NCI-H446 (cell line): ENCODE data around the gene KMT2E.

ENCODE experiments used
- DNase-seq, 2 experiments: peaks; one replicate each; lab custom pipeline; 2025; lab: John Stamatoyannopoulos, UW

The KMT2E gene

DNA sequence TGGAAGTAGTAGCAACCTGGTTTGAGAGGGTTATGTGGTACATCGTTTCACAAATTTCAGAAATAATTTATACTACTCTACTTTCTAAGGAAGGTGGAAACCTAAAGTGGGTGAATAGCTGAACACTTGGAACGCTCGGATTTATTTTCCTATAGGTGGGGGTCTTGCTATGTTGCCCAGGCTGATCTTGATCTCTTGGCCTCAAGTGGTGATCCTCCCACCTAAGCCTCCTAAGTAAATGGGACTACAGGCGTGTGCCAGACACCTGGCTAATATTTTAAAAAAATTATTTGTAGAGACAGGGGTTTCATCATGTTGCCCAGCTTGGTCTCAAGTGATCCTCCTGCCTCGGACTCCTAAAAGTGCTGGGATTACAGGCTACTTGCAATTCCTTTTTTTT, 6.7 kb upstream of the KMT2E start:
- no peak for DNase-seq

DNA sequence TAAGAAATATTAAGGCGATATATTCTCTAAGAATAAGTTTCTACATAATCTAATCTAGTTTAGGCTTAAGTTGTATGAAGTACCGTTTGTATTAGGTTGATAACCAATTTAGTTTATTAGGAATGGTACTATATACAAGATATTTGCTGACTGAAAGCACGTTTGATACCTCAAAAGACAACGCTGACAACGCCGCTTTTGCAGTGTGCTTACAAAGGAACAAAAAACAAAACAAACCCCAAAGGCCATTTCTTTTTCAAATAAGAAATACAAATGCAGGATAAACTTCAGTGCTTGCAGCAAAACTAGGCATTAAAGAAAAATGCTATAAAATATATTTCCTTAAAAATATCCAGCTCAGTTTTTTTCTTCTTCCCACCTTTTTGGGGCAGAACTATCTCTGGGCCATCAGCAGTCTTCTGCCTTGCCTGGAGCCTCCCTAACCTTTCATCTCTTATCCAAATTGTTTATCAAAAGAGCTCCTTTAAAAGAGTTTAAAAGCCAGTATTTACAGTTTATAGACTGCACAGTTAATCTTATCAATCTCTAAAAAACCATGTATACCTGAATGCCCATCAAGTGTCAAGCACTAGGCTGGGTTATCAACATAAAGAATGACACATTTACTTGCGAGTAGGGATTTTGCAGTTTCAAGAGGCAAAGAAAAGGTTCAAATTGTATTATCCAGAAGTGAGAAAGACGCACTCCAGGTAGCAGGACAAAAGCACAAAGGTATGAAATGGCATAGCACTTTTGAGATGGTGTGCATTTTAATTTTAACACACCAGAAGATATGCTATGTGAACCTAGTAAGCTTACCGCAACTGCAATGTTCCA, 4.1 kb upstream of the KMT2E start:
- no peak for DNase-seq

DNA sequence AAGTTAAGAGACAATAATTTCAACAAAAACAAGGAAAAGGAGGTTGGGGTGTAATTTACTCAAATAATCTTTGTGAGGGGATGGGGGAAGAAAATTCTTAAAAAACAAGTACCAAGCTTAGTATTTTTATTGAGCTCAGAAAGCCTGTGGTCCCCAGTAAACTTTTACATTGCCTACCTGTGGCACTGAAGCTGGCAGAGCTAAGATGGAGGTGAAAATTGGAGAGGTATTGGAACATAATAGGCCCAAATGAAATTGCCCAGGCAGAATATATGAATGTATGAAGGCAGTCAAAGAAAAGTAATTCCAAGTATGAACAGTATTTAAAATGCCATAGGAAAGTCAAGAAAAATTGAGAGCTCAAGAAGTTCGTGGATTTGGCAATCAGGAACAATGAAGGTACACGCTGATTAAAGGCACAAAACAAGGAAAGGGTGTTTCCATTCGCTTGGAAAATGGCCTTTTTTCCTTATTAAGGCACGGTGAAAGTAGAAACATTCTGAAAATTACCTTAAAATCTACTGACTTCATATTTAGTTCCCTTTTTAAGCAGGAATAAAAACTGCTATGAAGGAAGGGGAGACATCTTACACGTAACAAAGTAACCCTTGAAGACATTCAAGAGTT, 3.4 kb upstream of the KMT2E start:
- DNase-seq: no peak

DNA sequence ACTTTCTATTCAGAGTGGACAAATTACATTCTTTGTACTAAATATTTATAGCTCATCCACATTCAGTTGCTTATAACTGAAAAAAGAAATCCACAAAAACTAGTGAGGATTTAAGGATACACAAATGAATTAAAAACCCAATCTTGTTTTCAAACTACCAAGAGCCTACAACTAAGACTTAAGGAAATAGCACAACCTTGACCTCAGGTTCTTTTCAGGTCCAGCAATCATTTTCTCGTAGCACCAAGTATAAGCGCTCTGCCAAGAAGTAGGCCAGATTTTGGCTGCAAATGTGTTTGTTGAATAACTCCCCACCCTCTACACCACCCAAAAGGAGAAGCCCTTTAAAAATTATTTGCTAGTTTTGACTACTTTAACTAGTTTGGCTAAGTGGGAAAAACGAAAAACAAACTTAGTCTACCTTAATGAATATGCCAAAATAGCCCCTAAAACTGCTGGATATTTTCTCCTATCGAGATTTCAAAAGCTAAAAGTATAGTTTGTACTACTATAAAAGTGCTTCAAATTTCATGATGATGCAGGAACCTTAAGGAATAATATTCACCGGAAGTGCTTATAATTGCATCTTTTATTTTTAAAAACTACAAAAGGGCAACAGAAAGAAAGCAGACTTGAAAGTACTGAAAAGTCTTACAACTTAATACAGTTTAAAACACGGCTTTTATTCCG, 2.7 kb upstream of the KMT2E start:
- DNase-seq: peak in 1 of 2 experiments; percentile 5

DNA sequence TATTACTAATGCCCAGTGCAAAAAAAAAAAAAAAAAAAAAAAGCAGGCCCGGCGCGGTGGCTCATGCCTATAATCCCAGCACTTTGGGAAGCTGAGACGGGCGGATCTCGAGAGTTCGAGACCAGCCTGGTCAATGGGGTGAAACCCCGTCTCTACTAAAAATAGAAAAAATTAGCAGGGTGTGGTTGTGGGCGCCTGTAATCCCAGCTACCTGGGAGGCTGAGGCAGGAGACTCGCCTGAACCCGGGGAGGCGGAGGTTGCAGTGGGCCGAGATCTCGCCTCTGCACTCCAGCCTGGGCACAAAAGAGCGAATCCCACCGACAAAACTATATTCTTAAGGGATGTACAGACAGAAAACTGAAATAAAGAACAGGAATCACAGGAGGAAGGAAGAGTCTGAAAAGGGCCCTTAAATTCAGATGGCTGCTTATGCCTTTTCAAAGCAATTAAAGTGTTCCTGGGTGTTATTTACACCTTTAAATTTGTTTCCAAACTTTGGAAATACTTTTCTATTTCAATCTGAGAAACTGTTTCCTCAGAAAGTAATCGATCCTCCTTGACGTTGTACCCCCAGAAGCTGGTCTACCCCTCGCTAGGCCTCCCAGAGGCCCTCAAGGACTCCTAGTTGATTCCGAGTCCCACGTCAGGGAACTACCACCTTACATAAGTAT, 2.0 kb upstream of the KMT2E start:
- peak in 1 of 2 experiments; percentile 24 for DNase-seq

DNA sequence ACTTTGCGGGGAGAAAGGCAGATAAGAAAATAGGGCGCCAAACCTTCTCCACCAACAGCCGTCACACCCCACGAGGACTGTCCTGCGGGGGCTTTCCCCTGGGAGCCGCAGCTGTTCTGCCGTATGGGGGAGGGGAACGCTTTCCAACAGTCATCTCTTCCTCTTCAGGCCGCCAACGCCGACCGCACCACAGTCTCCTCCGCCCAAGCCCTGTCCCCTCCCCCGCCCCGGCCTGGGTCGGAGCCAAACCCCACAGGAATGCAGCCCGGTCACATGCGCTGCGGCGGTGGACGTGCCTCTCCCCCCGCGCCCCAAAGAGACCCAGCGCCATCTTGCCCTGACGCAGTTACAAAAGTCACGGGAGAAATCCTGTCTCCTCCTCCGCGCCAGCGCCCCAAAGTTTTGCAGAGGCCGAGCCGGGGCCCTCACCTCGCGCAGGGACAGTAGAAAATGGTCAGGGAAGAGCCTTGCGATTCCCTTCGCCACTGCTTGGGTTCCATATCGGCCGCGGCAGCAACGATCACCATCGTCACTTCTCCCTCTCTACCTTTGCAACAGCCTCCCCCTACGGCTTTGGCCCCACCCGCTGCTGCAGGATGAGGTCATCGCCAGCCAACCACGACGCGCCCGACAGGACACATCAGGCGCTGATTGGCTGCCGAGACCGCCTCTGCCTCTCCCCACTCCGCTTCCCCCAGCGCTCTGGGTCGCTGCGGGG, 1.3 kb upstream of the KMT2E start:
- DNase-seq: peak; percentile 93 to 96

DNA sequence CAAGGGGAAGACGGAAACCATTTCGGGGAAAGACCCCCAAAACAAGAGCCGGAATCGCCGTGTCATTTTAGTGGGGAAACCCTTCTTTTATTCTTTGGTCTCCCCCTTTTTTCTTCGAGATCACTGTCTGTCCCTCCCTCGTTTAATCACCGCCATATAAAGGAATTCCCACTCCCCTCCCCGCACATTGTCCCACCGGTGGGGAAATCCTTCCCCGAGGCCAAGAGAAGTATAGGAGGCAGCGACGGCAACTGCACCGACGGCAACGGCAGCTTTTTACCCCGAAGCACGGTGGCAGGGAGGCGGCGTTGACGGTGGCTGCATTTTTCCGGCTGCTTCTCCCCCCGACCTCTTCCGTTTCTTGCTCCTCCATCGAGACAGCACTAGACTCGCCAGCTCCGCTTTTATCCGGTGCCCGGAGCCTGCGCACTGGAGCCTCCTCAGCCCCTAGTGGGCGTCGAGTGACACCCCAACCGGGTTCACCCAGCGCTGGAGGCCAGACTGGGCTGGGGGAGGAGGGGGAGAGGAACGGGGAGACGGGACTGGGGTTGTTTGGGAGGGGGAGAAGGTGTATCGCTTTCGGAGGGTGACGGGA, 687 bp upstream of the KMT2E start:
- peak; percentile 61 to 81 for DNase-seq

DNA sequence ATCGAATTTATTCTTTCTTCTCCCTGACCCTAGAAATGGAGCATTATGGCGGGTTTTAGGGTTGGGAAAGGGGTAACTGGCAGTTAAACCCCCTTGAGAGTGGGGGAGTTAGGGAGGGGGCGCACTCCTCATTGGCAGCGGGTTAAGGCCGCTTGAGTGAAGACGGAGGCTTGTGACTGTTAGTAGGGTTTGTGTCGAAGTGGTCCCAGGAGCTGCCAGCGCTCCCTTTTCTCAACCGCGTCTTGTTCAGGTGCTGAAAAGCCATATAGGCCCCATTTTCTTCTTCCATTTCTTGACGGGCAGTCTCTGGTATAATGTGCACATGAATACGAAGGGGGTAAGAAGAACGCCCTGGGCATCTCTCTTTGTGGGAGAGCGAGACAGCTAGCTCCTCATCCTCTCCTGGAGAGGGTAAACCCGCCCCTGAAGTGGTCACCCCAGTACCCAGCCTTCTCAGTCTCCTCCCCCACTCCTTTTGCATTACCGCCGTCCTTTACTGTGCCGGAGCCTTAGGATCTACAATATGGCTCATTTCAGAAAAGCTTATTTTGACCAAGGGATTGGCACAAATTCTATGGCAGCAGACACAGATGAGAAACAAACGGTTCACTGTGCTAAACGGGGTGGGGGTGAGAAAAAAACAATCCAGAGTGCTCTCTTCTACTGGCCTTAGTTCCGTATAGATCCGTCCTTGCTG, 836 bp downstream of the KMT2E start:
- peak in 1 of 2 experiments; percentile 24 for DNase-seq

DNA sequence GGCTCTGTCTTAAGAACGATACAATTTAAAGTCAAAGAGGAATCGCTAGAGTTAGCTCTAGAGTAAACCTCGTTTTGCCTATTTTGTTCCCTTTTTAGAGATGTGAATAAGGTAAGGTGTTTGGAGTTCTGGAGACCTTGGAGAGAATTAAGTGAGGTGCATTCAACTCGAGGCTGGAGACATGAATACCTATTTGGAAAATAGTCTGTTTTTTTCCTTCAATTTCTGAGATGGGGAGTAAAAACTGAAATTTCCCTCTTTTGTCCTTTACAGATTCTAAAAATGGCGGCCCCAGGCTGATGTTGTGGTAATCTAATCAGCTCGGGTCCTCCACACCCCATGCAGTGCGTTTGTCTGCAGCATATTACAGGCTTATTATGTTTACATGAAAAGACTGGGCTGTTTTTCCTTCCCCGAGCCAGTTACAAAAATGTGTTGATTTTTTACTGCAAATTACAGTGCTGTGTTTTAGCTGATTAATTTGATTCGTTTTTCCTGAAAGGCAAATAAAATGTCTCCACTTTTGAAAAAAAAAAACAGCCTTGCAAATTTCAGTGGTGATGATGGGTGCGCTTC, 1.5 kb downstream of the KMT2E start:
- DNase-seq: peak in 1 of 2 experiments; percentile 23

DNA sequence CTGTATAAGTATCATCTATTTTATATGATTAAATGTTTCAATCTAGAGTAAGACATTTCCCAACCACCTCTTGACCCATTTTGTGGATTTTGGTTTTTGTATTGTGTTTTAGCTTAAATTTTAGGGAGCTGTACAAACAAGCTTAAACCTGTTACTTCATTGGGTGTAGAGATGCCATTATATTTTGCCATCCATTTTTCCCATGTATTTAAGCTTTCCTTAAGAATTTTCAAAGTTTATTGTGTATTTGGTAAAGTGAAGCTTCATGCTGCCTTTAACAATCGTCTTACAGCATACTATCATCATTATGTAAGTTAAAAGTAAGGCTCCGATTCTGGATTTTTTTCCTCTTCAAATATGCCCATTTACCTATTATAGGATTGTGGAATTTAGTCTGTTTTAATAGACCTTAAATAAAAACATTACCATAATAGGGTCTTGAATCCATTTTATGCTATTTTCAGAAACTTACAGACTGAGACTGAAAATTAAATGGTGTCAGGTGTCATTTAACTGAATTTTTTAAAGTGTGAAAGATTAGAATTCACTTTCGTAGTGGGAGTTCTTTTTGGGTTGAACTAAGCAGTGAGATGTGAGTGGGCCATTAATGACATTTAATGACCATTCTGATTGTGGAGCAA, 2.2 kb downstream of the KMT2E start:
- DNase-seq: no peak

DNA sequence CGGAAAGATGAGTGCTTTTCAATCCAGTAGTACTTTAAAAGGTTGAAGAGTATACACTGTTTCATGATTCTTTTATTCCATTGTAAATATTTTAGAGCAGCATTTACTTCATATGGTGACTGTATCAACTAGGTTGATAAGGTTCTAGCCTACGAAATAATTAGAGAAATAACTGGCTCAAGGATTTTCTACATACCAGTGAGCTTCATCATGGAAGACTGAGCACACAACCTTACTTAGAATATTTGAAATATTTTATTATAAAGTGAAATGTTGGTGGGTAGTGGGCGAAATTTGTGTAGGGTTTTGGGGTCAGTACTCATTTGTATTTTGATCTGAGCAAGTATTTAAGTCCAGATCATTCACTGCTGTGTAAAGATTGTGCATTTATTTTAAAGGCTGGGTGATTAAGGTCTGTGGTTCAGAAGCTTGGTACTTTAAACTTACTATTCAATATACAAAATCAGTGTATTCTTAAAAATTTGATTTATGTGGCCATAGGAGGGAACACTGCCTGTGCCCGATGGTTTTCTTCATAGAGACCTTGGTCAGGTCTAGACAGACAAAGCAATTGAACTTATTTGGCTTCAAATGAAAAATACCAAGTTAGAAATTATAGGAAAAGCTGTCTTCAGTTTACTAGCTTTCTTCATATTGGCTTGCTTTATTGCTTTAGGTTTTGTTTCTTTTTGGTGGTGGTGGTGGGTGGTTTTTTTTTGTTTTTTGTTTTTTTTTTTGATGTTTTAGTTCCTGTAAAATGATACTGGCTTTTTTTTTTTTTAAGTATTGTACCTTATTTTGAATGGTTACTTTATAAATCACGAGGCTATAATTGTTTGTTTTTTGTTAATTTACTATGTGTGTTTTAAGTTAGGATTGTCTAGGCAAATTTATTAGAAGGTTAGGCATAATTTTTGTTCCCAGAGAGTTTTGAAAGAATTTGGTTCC, 3.0 kb downstream of the KMT2E start:
- no peak for DNase-seq

DNA sequence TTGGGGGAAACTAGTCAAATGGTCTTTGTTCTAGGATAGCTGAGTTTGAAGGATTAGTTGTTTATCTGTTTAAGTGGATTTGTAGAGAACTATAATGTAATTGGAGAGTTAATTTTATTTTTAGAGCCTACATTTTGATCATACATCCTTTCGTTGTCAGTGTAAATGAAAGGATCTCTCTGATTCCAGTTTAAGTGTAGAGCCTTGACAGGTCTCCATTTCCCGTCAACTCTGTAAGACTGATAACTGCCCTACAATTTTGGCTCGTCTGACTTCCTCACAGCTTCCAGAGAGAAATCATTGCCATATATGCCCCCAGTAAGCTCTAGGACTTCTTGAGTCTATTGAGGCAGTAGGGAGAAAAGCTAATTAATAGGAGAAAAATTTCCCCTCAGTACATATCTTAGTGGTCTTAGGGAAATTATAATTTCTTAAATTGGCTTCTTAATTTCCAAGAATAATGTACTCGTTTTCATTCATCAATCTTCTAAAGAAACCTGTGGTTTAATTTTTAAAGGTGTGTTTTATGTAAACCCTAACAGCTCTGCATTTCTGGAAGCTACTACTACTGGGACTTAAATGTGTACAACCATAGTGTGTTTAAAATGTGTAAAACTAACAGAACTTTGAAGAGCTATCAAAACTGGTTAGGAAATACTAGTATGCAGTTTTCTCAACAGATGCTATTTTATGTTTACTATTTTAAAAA, 3.8 kb downstream of the KMT2E start:
- DNase-seq: peak in 1 of 2 experiments; percentile 15

DNA sequence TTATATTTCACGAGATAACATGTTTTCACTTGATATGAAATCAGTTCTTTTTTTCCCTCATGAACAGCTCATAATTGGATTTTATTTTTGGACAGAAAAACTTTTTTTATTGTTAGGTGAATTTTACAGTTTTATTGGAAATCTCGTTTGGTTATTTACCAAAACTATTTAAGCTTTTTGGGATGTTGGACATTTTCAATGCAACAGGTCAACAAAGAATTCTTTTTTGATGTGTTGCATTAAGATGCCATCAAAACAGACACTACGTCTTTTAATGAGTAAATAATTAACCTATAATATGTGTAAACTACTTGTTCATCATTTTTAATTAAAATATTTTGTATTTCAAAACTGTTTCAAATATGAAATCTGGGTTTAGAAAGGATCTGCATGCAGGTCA, 5.3 kb downstream of the KMT2E start:
- no peak for DNase-seq

DNA sequence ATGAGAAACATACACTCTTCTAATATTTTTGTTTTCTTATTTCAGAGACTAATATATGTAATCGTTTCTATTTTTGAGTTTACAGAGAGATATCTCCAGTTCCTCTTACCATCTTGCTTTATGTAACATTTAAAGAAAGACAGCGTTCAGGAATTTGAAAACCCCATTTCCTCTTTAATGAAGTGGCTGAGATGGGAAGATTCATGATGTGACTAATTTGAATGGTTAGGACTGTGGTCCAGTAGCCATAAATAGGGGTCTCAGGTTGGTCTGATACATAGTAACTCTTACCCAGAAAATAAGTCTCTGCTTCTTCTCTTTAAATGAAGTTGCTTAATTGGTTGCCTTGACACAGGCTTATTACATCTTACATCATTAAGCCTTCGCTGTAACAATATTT, 6.9 kb downstream of the KMT2E start:
- no peak for DNase-seq

DNA sequence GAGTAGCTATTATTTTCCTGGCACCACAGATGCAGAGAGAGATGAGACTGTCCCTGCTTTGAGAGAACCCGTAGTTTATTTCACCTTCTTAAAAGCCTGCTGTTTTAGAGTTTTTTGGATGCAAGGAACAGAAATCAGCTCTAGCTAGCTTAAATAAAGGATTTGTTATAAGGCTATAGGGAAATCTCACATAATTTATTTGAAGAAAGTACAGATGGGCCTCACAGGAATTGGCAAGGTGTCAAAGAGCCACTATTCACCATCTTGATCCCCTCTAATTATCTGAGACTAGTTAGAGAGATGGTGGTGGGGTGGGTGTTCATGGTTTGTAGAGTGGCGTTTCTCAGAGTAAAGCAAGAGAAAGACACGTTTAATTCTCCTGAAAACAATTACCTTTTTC, 7.3 kb downstream of the KMT2E start:
- peak in 1 of 2 experiments; percentile 43 for DNase-seq

DNA sequence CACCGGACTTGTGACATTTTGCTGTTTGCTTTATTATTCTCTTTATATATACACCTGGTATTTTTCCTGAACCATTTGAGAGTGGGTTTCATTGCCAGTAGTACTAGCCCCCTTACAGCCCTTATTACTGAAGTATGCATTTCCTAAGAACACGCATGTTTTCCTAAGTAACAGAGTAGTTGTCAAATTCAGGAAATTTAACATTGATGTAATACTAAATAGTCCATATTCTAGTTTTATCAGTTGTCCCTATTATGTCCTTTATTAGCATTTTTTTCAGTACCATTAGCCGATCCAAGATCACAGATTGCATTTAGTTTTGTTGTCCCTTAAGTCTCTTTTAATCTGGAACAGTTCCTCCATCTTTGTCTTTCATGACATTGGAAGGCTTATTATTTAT, 8.0 kb downstream of the KMT2E start:
- DNase-seq: no peak

DNA sequence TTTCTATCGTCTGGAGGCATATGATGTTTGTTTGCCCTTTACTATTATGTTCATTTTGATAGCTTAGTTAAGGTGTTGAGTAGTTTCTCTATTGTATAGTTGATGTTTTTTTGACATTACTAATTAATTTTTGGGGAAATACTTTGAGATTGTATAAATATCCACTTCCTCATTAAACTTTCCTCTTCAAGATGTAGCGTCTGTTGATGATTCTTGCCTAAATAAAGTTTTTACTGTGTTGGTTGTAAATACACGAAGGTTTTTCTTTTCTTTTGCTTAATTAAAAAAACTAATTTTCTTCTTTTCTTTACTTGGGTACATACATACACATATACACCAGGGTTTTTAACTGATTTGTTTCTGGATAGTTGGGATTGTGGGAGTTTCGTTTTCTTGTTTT, 8.5 kb downstream of the KMT2E start:
- no peak for DNase-seq

DNA sequence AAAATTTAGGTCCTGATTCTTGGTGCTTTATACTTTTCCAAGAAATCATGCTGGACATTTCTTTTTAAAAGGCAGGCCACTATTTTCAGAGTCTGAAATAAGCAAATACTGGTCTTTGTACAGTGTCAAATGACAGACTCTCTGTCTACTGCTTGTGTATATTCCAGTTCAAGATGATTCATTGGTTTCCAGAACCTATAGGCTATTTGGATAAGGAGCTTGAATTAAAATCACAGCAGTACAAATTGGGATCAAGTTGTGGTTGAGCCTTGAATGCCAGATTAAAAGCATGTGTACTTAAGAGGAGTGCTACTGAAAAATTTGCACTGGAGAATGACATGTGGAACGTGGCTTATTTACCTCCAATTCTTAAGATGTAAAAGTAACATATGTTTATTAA, 10.7 kb downstream of the KMT2E start:
- no peak for DNase-seq
